Activated gamma-delta T cell (primary cell): ENCODE data around the gene RCAN3.

Experiments used
- DNase-seq: peaks from one replicate; lab custom pipeline; 2025; lab: John Stamatoyannopoulos, UW

Gene RCAN3

DNA sequence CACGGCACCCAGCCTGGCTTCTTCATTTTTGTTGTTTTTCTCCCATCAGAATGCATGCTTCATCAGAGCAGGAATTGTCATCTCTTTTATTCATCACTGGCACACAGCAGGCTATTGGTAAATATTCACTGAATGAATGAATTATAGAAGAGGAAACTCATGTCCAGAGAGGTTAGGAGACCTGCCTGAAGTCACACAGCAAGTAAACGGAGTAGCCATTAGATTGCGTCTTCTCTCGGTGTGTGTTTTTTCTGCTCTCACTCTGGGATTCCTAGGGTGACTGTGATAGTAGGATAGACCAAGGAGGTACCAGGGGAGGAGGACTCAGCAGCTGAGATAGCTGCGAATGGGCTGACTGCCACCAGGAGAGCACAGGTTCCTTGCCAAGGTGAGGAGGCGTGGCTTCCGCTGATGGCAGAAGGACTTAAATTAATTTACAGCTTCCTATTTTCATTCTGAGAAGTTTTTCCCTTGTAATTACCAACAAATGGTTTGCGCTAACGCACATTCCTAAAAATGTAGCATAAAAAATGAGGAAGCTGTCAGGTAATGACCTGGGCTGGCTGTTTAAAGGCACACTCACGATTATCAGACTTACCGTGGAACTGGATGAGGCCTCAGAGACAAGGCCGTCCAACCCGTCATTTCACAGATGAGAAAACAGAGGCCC is 48.8 kb downstream of the RCAN3 start:
- no peak for DNase-seq

DNA sequence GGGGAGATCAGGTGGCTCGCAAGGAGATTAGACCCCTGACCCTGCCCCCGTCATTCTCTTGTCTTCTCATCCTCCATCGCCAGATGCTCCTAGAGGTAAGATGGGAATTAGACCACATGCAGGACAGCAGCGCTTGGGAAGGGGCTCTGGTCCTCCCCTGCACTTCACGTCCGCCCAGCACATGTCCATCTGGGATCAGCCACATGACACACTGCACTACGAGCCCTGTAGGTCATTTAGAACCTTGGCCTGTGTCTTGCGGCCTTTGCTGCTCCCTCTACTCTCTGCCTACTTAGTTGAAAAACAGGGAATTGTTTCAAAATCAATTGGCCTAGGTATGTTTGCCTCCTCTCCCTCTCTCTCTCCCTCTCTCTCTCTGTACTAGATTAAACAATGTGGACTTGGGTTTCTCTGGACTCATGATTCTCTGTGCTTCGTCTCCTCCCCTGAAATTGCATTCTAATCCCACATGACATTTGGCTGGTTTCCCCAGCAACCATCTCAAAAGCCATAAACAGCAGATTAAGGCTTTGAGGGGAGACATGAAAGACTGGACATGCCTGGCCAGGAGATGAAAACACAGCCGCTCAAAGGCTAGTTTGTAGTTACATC is 49.4 kb downstream of the RCAN3 start:
- DNase-seq, result no peak

DNA sequence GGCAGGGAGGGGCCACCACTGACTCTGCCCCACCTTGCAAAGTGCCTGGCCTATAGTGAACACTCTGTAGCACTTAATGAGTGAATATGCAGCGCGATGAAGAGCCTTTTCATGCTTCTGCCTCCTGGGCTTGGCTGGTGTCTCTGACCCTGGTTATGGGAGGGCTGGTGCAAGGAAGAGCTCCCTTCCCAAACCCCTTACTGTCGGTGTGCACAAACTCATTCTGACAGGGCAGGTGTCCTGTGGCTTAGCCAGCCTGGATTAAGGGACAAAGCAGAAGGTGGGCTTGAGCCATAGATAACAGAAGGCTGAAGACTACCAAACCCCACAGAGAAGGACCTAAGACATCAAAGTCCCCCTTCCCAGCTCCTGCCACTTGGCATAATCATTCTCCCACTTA is 51.3 kb downstream of the RCAN3 start:
- no peak for DNase-seq

DNA sequence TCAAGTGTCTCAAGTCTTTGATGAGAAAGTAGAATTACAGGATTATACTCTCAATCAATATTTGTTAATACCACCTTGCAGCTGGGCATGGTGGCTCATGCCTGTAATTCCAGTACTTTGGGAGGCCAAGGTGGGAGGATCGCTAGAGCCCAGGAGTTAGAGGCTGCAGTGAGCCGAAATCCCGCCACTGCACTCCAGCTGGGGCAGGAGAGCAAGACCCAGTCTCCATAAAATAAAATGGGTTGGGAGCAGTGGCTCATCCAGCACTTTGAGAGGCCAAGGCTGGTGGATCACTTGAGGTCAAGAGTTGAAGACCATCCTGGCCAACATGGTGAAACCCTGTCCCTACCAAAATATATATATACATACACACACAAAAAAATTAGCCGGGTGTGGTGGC is 52.1 kb downstream of the RCAN3 start:
- DNase-seq, result no peak

DNA sequence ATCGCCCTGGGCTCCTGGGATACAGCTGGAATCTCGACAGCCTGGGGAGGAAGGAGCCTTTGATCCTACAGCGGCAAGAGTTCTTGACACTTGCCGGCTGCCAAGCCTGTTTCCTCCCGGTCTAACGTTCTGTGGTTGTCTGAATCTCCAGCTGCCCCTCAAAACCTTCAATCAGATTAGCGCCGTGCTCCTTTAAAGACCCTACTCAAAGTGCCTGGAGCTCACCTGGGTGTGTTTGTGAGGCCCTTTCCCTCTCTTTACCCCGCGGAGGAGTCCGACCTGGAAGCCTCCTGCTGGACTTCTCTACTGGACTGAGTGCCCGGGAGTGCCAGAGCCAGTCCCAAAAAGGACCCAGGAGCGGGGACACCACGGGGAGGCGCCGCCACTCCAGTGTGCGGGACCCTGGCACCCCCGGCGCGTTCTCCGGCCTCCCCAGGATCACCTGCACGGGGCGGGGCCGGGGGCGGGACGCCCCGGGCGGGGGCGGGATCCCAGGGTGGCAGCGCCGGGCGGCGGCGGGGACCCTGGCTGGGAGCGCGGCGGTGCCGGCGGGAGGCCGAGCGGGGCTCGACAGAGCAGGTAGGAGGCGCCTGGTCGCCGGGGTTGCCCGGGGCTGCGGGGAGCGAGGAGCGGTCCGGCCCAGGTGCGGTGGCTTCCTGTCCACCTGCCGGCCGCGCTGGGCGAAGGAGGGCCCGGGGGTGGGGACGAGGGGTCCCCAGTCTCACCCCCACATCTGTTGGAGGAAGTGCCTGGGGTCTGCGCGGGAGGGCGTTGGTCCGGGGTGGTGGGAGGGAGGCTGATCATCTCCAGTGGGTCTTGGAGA is 53.2 kb downstream of the RCAN3 start, which contains the start of gene NCMAP:
NCMAP (plus strand) TSS at position 497 of the 823 bp plus-strand sequence. CDS start 39,344 bp downstream, outside the sequence.
- no peak for DNase-seq

DNA sequence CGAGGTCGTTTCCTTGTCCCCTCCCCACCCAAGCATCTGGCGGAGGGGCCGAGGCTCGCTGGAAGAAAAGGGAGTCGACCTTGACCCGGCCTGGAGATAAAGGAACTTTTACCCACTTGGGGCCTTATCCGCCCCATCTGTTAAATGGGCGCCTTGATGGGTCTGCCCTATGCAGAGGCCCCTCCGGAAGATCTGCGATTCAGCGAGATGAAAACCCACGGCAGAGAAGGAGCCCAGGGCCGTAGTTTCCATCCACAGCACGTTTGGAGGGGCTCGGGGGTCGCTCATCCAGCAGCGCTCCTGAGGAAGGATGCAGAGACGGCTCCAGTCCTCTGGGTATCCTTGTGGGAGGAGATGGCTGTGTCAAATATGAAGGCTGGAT is 53.8 kb downstream of the RCAN3 start:
- no peak for DNase-seq

DNA sequence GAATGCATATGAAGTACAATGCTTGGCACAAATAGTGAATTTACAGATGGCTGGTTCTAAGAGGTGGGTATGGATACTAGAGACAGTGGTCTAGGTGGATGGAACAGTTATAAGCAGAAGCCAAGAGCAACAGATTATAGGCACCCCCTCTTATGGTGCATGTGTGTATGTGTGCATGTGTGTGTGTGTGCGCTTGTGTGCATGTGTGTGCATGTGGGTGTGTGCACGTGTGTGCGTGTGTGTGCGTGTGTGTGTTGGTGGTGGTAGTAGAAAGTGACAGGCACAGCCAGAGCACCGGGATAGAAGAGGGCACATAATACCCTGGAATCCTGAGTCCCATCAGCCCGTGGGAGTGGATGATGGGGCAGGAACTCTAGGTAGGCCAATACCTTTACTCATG is 54.6 kb downstream of the RCAN3 start:
- DNase-seq, result no peak

DNA sequence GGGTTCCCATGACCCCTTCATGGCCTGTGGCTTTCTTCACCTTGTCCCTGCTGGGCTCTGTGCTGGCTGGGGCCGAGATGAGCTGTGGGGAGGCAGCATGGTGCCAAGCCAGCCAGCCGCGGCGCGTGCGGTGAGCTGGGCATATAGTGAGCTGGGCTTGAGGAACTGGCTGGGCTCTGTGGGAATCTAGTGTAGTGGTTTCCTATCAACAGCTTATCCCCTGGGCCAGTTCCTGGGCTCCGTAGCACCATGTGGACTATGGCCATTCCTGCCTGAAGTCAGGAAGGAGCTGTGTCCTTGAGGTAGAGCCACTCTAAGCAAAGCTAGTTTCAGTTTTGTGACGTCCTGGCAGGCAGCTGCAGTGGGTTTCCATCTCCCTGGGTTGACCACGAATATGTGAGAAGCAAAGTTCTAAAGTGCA is 55.1 kb downstream of the RCAN3 start:
- no peak for DNase-seq

DNA sequence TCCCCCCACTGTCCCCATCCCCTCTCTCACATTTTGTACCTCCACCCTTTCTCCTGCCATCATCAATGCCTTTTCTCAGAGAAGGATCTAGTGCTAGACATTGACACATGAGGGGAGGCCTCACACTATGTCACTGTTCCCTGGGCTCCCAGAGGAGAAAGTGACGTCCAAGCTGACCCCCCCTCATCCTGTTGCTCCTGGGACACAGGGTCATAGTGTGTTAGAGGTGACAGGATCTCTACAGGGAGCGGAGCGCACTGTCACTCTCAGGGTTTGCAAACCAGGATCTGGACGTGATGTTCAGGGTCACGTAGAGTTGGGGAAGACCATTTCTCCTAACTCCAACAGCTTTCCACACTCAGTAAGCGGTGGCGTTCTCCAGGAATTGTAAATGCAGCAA is 55.8 kb downstream of the RCAN3 start:
- DNase-seq, result no peak

DNA sequence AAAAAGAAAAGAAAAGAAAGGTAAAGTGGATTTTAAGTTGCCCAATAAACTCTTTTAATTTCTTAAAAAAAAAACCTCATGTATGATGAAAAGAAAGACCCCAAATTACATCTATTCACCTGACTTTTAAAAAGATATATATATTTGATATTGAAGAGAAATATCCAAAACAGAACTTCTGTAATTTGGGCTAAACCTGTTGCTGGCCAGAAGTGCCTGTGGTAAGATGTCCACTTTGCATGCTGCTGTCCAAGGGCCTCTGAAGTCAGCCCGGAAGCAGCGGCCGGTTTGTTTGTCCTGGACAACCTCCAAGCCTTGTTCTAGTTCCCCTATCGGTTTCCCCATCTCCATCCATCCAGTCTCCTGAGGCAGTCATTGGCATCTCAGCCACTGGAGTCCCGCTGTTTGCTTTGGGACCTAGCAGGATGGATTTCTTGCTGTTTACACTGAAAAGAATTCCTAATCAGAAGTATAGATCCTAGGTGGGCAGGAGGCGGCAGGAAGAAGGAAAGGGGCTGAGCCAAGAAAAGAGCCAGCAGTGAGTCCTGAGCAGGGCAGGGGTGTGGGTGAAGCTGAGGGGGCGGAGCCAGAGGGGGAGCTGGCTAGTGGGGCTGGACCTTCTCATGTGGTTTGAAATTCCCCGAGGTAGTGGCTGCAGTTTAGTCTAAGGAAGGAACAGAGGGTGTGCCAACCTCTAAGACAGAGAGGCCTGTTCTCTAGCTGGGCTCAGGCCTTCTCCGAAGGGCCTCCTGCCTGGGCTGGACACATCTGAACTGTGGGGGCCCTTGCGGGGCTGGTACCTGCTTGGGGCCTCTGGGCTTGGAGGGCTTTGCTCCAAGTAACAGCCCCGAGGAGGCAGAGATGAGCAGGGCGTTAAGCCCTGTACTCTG is 56.5 kb downstream of the RCAN3 start:
- DNase-seq, result no peak

DNA sequence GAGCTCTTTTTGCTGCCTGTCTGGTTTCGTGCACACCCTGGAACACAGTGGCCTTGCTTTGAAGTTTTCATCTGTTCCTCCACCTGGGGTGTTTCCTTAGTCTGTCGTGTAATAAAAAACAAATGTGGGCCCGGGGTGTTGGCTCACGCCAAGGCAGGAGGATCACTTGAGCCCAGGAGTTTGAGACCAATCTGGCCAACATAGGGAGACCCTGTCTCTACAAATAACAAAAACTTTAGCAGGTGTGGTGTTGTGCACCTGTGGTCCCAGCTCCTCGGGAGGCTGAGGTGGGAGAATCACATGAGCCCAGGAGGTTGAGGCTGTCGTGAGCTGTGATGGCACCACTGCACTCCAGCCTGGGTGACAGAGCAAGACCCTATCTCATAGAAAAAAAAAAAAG is 57.7 kb downstream of the RCAN3 start:
- no peak for DNase-seq

DNA sequence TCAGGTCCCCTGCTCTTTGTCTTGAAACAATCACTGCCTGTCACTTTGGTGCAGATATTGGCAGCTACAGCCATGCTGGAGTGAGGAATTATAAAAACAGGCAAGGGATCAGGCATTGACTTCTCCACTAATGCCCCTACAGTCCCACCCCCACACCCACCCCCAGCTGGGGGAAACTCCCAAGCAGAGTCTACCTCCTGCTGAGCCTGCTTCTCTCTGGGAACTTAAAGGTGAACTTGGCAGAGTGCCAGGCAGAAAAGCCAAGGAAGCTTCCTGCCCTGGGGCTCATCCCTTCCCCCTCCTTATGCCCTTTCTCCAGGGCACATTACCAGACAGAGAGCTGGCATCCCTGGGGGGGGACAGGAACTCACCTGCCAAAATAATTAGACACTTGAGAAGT is 60.0 kb downstream of the RCAN3 start:
- DNase-seq, result no peak

DNA sequence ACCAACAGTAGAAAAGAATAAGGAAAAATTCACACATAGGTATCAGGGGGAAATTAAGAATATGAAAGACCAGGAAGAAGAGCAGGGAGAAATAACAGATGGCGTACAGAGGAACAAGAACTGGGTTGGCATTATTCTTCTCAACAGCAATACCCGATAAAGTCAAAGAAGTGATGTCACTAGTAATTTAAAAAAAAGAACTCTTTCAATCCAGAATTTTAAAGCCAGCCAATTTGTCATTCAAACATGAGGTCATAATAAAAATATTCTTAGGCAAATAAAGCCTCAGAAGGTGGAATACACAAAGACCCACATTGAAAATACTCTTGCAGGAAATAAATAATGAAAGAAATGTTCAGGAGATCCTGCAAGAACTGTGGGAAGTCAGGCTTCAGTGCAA is 62.1 kb downstream of the RCAN3 start:
- DNase-seq, result no peak

DNA sequence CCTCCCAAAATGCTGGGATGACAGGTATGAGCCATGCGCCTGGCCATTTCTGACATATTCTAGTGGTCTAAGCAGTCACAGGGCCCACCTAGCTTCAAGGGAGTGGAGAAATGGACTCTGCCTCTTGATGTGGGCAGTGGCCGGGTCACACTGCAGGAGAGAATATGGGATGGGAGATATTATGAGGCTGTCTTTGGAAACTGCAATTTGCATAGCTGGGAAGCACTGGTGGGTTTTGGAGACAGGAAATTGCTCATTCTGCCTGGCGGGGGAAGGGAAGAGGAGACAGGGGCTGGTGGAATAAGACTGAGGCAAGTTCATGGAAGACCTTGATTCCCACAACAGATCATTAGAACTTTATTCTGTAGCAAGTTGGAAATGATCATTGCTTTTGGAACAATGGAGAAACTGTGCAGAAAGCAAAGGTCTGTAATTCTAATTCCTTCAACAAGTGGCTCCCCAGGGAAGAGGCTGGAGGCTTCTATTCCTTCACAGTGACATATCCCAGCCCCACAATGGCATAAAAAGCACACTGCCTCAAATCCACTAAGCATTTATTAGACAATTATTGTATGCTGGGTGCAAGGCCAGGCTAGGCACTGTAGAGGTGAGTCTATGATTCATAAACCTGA is 63.7 kb downstream of the RCAN3 start:
- no peak for DNase-seq

DNA sequence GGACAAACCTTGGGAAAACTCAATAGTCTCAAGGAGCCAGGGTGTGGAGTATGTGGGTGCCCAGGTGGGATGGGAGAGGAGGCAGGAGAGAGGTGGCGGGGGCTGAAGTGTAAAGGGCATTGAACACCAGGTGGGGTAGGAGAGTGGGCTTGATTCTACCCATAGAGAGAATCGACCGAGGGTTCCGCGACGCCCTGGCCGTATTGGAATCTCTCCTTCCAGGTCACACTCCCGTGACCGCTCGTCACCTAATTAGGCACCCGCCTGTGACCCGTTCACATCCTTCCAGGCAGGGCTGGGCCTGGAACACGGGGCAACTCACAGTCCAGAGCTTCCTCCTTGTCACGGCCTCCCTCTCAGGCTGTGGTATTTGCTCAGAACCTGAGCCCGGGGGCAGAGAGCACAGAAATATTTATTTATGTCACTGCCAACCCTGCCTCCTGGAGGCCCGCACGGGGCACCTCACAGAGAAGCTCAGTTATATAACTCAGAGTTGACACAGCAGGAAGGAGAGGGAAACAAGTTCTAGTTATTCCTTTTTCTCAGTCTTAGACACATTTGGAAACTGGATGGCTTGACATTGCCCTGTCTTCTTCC is 65.3 kb downstream of the RCAN3 start:
- DNase-seq, result no peak

DNA sequence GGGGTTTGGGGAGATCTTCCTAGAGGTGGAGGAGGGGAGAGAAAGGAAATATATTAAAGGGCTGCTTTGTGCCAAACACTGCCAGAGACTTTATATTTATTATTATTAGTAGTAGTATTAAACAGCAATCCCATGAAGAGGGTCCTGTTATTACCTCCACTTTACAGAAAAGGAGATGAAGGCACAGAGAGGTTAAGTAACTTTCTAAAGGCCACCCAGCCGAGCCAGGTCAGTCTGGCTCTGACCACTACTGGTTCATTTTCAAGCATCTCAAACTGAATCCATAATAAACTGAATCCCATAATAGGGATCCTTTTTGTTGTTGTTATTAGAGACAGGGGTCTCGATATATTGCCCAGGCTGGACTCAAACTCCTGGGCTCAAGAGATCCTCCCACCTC is 65.8 kb downstream of the RCAN3 start:
- no peak for DNase-seq

DNA sequence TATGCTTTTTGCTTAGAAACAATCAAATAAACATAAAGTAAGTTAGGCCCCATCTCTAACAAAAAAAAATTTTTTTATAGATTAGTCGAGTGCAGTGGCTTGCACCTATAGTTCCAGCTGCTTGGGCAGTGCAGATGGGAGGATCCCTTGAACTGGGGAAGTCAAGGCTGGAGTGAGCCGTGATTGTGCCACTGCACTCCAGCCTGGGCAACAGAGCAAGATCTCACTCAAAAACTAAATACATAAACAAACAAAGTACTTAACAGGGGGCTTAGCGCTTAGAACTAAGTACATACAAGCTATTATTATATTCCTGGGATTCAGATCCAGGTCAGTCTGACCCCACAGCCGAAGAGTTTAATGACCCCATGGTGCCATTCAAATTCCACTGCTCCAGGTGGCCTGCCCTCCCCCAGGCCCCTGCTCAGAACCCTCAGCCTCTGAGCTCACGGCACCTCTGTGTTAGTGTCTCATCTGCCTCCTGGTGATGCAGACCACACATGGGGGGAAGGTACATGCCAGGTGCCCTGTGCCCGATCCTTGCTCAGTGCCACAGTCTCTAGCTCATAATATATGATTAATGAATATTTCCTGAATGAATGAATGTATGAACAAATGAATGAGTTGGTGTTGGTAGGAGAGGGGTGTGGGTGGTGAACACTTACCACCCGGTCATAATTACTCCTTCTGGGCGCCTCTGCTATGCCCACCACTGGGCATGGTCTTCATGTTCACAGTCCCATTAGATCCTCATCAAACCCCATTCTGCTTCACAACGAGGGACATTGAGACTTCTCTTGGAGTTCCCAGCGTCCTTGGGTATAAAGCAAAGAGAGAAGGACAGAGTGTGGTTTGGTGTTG is 67.9 kb downstream of the RCAN3 start:
- no peak for DNase-seq

DNA sequence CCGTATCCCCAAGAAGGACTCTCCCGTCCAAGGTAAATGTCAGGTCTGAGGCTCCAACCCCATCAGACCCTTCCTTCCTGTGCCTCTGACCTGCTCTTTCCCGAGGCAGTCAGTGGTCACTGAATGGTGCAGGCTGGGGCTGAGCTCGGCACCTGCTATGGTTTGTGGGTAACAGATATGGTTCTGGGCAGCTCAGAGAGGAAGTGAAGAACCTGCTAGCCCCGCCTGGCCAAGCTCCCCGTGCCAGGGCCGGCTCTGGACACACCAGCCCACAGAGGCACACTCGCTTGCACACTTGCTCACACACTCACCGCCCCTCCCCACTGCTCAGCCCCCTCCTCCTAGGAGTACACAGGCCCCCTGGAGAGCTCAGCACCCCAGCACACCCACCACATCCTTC is 69.7 kb downstream of the RCAN3 start:
- no peak for DNase-seq

DNA sequence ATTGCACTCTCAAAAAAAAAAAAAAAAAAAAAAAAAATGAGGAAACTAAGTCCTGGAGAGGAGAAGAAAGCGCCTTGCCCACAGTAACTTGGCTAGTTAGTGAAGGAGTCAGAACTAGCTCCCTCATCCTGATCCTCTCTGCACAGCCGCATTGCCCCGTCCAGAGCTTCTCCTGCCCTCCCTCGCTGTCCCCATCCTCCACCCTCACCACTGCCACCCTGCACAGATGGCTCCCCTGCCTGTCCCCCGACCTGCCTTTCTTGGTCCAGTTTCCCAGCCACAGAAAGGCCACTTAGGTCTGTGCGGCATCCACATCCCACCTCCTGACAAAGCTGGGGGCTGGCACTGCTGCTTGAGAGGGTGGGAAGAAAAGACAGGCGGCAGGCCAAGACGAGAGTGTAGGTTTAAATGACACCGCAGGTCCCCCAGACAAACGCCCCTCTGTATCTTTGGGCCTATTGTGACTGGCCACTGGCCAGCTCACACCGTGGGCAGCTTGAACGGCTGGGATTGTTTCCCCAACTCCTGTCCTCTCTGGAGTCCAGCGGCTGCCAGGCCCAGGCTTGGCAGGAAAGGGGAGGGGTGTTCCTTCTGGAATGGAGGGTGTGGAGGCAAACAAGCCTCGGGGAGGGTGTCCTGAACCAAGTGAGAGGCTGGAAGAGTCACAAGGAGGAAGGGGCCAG is 73.4 kb downstream of the RCAN3 start:
- no peak for DNase-seq

DNA sequence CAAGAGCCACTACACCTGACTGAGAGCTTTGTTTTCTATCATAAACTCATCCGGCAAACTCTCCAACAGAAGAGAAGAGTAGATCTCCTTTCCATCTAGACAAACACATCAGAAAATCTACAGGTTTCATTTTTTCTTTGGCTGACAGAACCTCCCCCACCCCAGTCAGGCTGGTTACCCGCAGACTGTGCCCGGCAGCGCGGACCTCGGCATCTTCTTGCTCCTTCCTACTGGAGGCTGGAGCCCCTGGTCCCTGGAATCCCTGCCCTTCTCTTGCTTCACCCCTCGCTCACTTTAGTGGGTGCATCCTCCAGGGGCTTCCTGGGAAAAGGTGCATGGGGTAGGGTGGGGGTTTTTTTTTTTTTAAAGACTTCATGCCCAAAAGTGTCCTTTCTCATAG is 76.2 kb downstream of the RCAN3 start:
- no peak for DNase-seq
